H1 (cell line): ENCODE data around the gene KLHL34. TPM values are rescaled to one million over a fixed set of nuclear protein-coding genes. Genes with fewer than 3 reads are reported as not detected.

Experiments used
- CTCF ChIA-PET: fragments of 300-600 bp; sonication (Branson Sonifier 250); formaldehyde crosslinking; loops from one replicate; lab custom pipeline; 2021; ENCODE audit not compliant: partially characterized antibody; lab: Charles Lee
- POLR2A ChIA-PET: fragments of 300-600 bp; sonication (Branson Sonifier 250); formaldehyde crosslinking; loops from one replicate; lab custom pipeline; 2021; ENCODE audit warnings: inconsistent platforms; ENCODE audit not compliant: partially characterized antibody; lab: Charles Lee
- DNase-seq, 2 experiments: peaks; one replicate each; pipeline versions ENCODE4 v3.0.0 to v3.0.0-alpha.2; 2010 to 2022; ENCODE audit warnings: low spot score in 2 of 2, low read depth in 1 of 2, mixed read lengths in 1 of 2
- FAIRE-seq: peaks from 2 replicates; lab custom pipeline; 2011; peaks lifted over from hg19 to GRCh38; lab: Jason Lieb, UNC
- H2AFZ ChIP-seq: 2 replicates; pipeline ENCODE4 v1.8.1; 2012; ENCODE audit warnings: low read length, inconsistent platforms
- H2AK5ac ChIP-seq: 2 replicates; pipeline ENCODE4 v1.6.1; 2013; ENCODE audit warnings: low read depth, low read length
- H2BK120ac ChIP-seq: replicated peaks from 2 replicates; pipeline ENCODE3; 2013; ENCODE audit warnings: low read depth, low read length, inconsistent platforms
- H2BK12ac ChIP-seq: 2 replicates; pipeline ENCODE4 v1.6.1; 2013; ENCODE audit warnings: low read depth, low read length
- H2BK15ac ChIP-seq: 2 replicates; pipeline ENCODE4 v1.6.1; 2013; ENCODE audit warnings: low read length
- H2BK20ac ChIP-seq: 2 replicates; pipeline ENCODE4 v1.6.1; 2013; ENCODE audit warnings: low read length
- H2BK5ac ChIP-seq: 2 replicates; pipeline ENCODE4 v1.6.1; 2013; ENCODE audit warnings: low read depth, low read length
- H3K14ac ChIP-seq: 2 replicates; pipeline ENCODE4 v1.6.1; 2013; ENCODE audit warnings: inconsistent platforms; ENCODE audit not compliant: insufficient read length
- H3K18ac ChIP-seq: 2 replicates; pipeline ENCODE4 v1.6.1; 2013; ENCODE audit warnings: low read length; ENCODE audit errors: extremely low read depth
- H3K23ac ChIP-seq: 2 replicates; pipeline ENCODE4 v1.6.1; 2013; ENCODE audit warnings: inconsistent platforms; ENCODE audit not compliant: insufficient read length
- H3K23me2 ChIP-seq: 2 replicates; pipeline ENCODE4 v1.6.1; 2013; ENCODE audit warnings: low read depth, low read length
- H3K27ac ChIP-seq: 2 replicates; pipeline ENCODE4 v1.6.1; 2011; ENCODE audit warnings: low read depth, low read length, inconsistent platforms
- H3K27me3 ChIP-seq, 4 experiments: replicated peaks in 1 of 4; 1 replicate in 1 of 4; 2 replicates in 3 of 4; pipeline versions ENCODE4 v1.6.1 to v1.8.1; 2011 to 2013; ENCODE audit warnings: low read length in 3 of 4, mild to moderate bottlenecking in 3 of 4, inconsistent platforms in 2 of 4, mixed read lengths in 2 of 4, moderate library complexity in 1 of 4; ENCODE audit not compliant: control insufficient read depth in 3 of 4, insufficient read depth in 3 of 4; ENCODE audit errors: extremely low read depth in 1 of 4
- H3K36me3 ChIP-seq, 4 experiments: 2 replicates each; pipeline versions ENCODE4 v1.6.1 to v1.8.1; 2011 to 2013; ENCODE audit warnings: mild to moderate bottlenecking in 4 of 4, low read length in 3 of 4, moderate library complexity in 2 of 4, control low read depth in 1 of 4, inconsistent platforms in 1 of 4; ENCODE audit not compliant: insufficient read depth in 4 of 4, control insufficient read depth in 2 of 4
- H3K4ac ChIP-seq: replicated peaks from 2 replicates; pipeline ENCODE3; 2013; ENCODE audit warnings: low read length, low read depth, mixed read lengths, inconsistent platforms; ENCODE audit not compliant: insufficient read length
- H3K4me1 ChIP-seq, 4 experiments: replicated peaks in 1 of 4; 1 replicate in 1 of 4; 2 replicates in 3 of 4; pipeline versions ENCODE4 v1.6.1 to v1.8.1; 2011 to 2013; ENCODE audit warnings: low read length in 3 of 4, inconsistent platforms in 2 of 4, mixed read lengths in 1 of 4; ENCODE audit not compliant: insufficient read depth in 4 of 4, control insufficient read depth in 3 of 4
- H3K4me2 ChIP-seq, 2 experiments: 2 replicates each; pipeline versions ENCODE4 v1.6.1 to v1.8.1; 2011 to 2013; ENCODE audit warnings: low read depth in 2 of 2, low read length in 2 of 2, control low read depth in 1 of 2, inconsistent platforms in 1 of 2, mild to moderate bottlenecking in 1 of 2; ENCODE audit not compliant: insufficient read depth in 1 of 2
- H3K4me3 ChIP-seq, 4 experiments: fragments of 200-600, 300-600 bp in 1 of 4; sonication (generic), shearing (Covaris generic), sonication (Bioruptor Twin) in 1 of 4; 2 replicates each; pipeline versions ENCODE4 v1.5.1 to v1.8.1; 2011 to 2016; ENCODE audit warnings: low read length in 4 of 4, low read depth in 3 of 4, control low read depth in 2 of 4, inconsistent platforms in 2 of 4, mild to moderate bottlenecking in 2 of 4, mixed read lengths in 1 of 4, moderate library complexity in 1 of 4; ENCODE audit not compliant: insufficient read depth in 2 of 4; ENCODE audit errors: extremely low read depth in 1 of 4
- H3K56ac ChIP-seq: replicated peaks from 2 replicates; pipeline ENCODE3; 2013; ENCODE audit warnings: low read depth, mild to moderate bottlenecking, mixed read lengths, low read length, inconsistent platforms; ENCODE audit not compliant: insufficient read length
- H3K79me1 ChIP-seq: 2 replicates; pipeline ENCODE4 v1.6.1; 2013; ENCODE audit warnings: low read depth, low read length, control low read depth
- H3K79me2 ChIP-seq, 2 experiments: 2 replicates each; pipeline versions ENCODE4 v1.6.1 to v1.8.1; 2012 to 2013; ENCODE audit warnings: low read length in 2 of 2, mild to moderate bottlenecking in 2 of 2, inconsistent platforms in 1 of 2; ENCODE audit not compliant: insufficient read depth in 2 of 2, control insufficient read depth in 1 of 2
- H3K9ac ChIP-seq, 4 experiments: replicated peaks in 1 of 4; 1 replicate in 1 of 4; 2 replicates in 3 of 4; pipeline versions ENCODE4 v1.6.1 to v1.8.1; 2011 to 2013; ENCODE audit warnings: low read depth in 3 of 4, low read length in 3 of 4, control low read depth in 2 of 4, mild to moderate bottlenecking in 2 of 4, moderate library complexity in 2 of 4, inconsistent platforms in 1 of 4; ENCODE audit errors: extremely low read depth in 1 of 4
- H3K9me3 ChIP-seq, 2 experiments: 2 replicates each; pipeline versions ENCODE4 v1.6.1 to v1.8.1; 2012 to 2013; ENCODE audit warnings: mild to moderate bottlenecking in 2 of 2, moderate library complexity in 2 of 2, control low read depth in 1 of 2, inconsistent platforms in 1 of 2, low read depth in 1 of 2, low read length in 1 of 2, mixed read lengths in 1 of 2; ENCODE audit not compliant: insufficient read depth in 2 of 2
- H4K20me1 ChIP-seq, 2 experiments: replicated peaks in 1 of 2; 2 replicates each; pipeline versions ENCODE3 to v1.8.1; 2011 to 2013; ENCODE audit warnings: inconsistent platforms in 2 of 2, low read length in 2 of 2, mild to moderate bottlenecking in 1 of 2; ENCODE audit not compliant: insufficient read depth in 2 of 2, control insufficient read depth in 1 of 2
- H4K5ac ChIP-seq: 2 replicates; pipeline ENCODE4 v1.6.1; 2013; ENCODE audit warnings: low read length, low read depth, mixed read lengths, inconsistent platforms; ENCODE audit not compliant: insufficient read length
- H4K8ac ChIP-seq: 2 replicates; pipeline ENCODE4 v1.8.0; 2013; ENCODE audit warnings: mild to moderate bottlenecking, moderate library complexity, low read length, inconsistent platforms; ENCODE audit not compliant: insufficient read depth; ENCODE audit errors: extremely low read depth
- H4K91ac ChIP-seq: replicated peaks from 2 replicates; pipeline ENCODE3; 2013; ENCODE audit warnings: low read length, mixed read lengths, inconsistent platforms; ENCODE audit not compliant: insufficient read length
- CHD7 ChIP-seq: fragments of 300-600 bp; sonication (generic); IDR thresholded peaks from 2 replicates; pipeline ENCODE4 v1.7.1; 2012; ENCODE audit warnings: low read length, moderate library complexity, mild to moderate bottlenecking, inconsistent platforms; ENCODE audit not compliant: insufficient replicate concordance
- WGBS, 2 experiments: shearing (Covaris generic) in 1 of 2; methylation state at CpG; one replicate each; pipeline versions ENCODE4 v1.1.6 to v1.1.7; 2013 to 2015; ENCODE audit warnings: low lambda C conversion rate in 2 of 2, mixed read lengths in 2 of 2, inconsistent platforms in 1 of 2, low coverage in 1 of 2, missing lambda C conversion rate in 1 of 2; ENCODE audit not compliant: insufficient replicate concordance in 2 of 2, insufficient coverage in 1 of 2, insufficient read length in 1 of 2; ENCODE audit errors: extremely low coverage in 1 of 2, missing lambda C conversion rate in 1 of 2; 5-methylcytosine and 5-hydroxymethylcytosine counted together
- polyA plus RNA-seq, 7 experiments: library from polyadenylated mRNA; depleted of rRNA in 3 of 7; stranded (reverse) in 5 of 7; unstranded in 2 of 7; fragments of >200 nt in 5 of 7; fragments of 200-250 nt in 2 of 7; gene quantifications; 1 replicate in 5 of 7; 2 replicates in 1 of 7; 4 replicates in 1 of 7; pipeline versions ENCODE4 v1.2.1 to v1.2.3, GENCODE V29; 2011 to 2013; ENCODE audit warnings: missing spikeins in 2 of 7, mixed read lengths in 2 of 7
- total RNA-seq: library from RNA; stranded (reverse); fragmentation: NEBNext Ultra II Directional; extraction: Animal tissue kit (Norgen Biotek cat#: 25700); gene quantifications from 2 replicates; pipeline ENCODE4 v1.2.1, GENCODE V29; 2021

Gene KLHL34
- total and polyA plus RNA-seq, 2 of the 8 experiments (the other 6 are each of a cell fraction or from before 2014, with no cell fraction given), result not detected

GRCh38 chrX:21666679-21667078 lies 8.5 kb upstream of the KLHL34 start:
- no peak overlapping the region for H2AK5ac ChIP-seq
- no peaks in the 10 kb centered on the region for H3K4me1 ChIP-seq
- H3K4me2 ChIP-seq, result no peak overlapping the region
- ChIA-PET POLR2A (no interaction called here), CTCF (no interaction called here)
- no peaks in the 10 kb centered on the region for H3K79me1 ChIP-seq
- no peak overlapping the region for H4K5ac ChIP-seq
- no peak overlapping the region for H3K4ac ChIP-seq
- no peak overlapping the region for H3K56ac ChIP-seq
- no peaks in the 10 kb centered on the region for H4K20me1 ChIP-seq
- H2BK12ac ChIP-seq, result no peak overlapping the region
- H2AFZ ChIP-seq, result no peak overlapping the region
- no peak overlapping the region for H3K4me3 ChIP-seq
- no peak overlapping the region for H3K23ac ChIP-seq
- DNase-seq, result no peak
- no peaks in the 10 kb centered on the region for H3K27me3 ChIP-seq
- H3K23me2 ChIP-seq, result no peaks in the 10 kb centered on the region
- H3K9ac ChIP-seq, result no peak overlapping the region
- H2BK120ac ChIP-seq, result no peak overlapping the region
- WGBS, 2 experiments, result 90% methylated on average over 3 of the region's 4 CpGs; no CpG with 5 or more reads in 1 of the 2 experiments
- H3K79me2 ChIP-seq, result no peaks in the 10 kb centered on the region
- no peak for FAIRE-seq
- H3K36me3 ChIP-seq, result no peaks in the 10 kb centered on the region
- H3K18ac ChIP-seq, result no peak overlapping the region
- no peak overlapping the region for H2BK15ac ChIP-seq
- H4K91ac ChIP-seq, result no peak overlapping the region
- no peak overlapping the region for H2BK5ac ChIP-seq
- H3K27ac ChIP-seq, result no peak overlapping the region
- no peak overlapping the region for H3K14ac ChIP-seq
- no peak overlapping the region for H4K8ac ChIP-seq
- H2BK20ac ChIP-seq, result no peak overlapping the region
- H3K9me3 ChIP-seq, result no peaks in the 10 kb centered on the region
- no peak for TF ChIP-seq CHD7
